ENCODE measurements around the gene CAPZB. TPM values are rescaled to one million over a fixed set of nuclear protein-coding genes. Genes with fewer than 3 reads are reported as not detected.
A peak's percentile ranks its signal among the peaks of the same experiment; 100 is the strongest.
"Not testable (repeated sequence)": the region's sequence is repeated elsewhere in the genome, so short reads cannot be mapped to it uniquely, and the experiment has no call there.

CAPZB gene
- total and polyA plus RNA-seq, 7 donors: 128 to 454 (median 214) TPM

- Histone ChIP-seq H3K4me1 (peaks cover 0 to 19% (median 16%) of the 10 kb centered on the region in 4 donors), H3K9me3 (no peaks in the 10 kb centered on the region), H3K27ac (no peak overlapping the region), H3K36me3 (peaks cover 17 to 57% (median 38%) of the 10 kb centered on the region in 4 donors), H3K4me3 (no peak overlapping the region), H3K27me3 (no peaks in the 10 kb centered on the region)
- intact Hi-C loops (cut with DNase I): no loop called here
- peak; percentile 48 for DNase-seq
- TF ChIP-seq CTCF (IDR thresholded peaks at IDR 0.05): no peak
- TF ChIP-seq POLR2A (IDR thresholded peaks at IDR 0.05): no peak
- no peak for TF ChIP-seq POLR2AphosphoS5 (IDR thresholded peaks at IDR 0.05)
- no peak for TF ChIP-seq EP300 (IDR thresholded peaks at IDR 0.05)
- WGBS, 2 donors: 58 to 84% methylated on average over 10 of the region's 10 CpGs
These were observed 177.4 kb downstream of the CAPZB start for GRCh38 chr1:19307794-19308508.

- Histone ChIP-seq H3K4me1 (peaks cover 0 to 13% (median 11%) of the 10 kb centered on the region in 4 donors), H3K9me3 (no peaks in the 10 kb centered on the region), H3K27ac (no peak overlapping the region), H3K4me3 (no peak overlapping the region), H3K27me3 (no peaks in the 10 kb centered on the region), H3K36me3 (peaks cover 18 to 67% (median 38%) of the 10 kb centered on the region in 4 donors)
- DNase-seq: peak; percentile 50
- TF ChIP-seq CTCF (IDR thresholded peaks at IDR 0.05): no peak
- no peak for TF ChIP-seq POLR2A (IDR thresholded peaks at IDR 0.05)
- no peak for TF ChIP-seq EP300 (IDR thresholded peaks at IDR 0.05)
- TF ChIP-seq POLR2AphosphoS5 (IDR thresholded peaks at IDR 0.05): no peak
- intact Hi-C loops (cut with DNase I): no loop called here
- WGBS, 2 donors: 95 to 98% methylated on average over 6 of the region's 6 CpGs
These were observed 178.4 kb downstream of the CAPZB start for GRCh38 chr1:19306941-19307340.

- no peak overlapping the region for H3K4me3 ChIP-seq
- no peaks in the 10 kb centered on the region for H3K9me3 ChIP-seq
- TF ChIP-seq POLR2AphosphoS5 (IDR thresholded peaks at IDR 0.05) (no peak), CTCF (IDR thresholded peaks at IDR 0.05) (no peak), EP300 (IDR thresholded peaks at IDR 0.05) (no peak), POLR2A (IDR thresholded peaks at IDR 0.05) (no peak)
- WGBS, 2 donors: 89 to 96% methylated on average over 11 of the region's 11 CpGs
- H3K27ac ChIP-seq: no peak overlapping the region
- no peaks in the 10 kb centered on the region for H3K27me3 ChIP-seq
- H3K36me3 ChIP-seq: peaks cover 18 to 67% (median 38%) of the 10 kb centered on the region in 4 donors
- intact Hi-C loops (cut with DNase I): no loop called here
- peaks cover 0 to 5% (median 4%) of the 10 kb centered on the region in 4 donors for H3K4me1 ChIP-seq
- DNase-seq: peak; percentile 51
These were observed 179.5 kb downstream of the CAPZB start for GRCh38 chr1:19305880-19306279.

- DNase-seq: peak; percentile 12
- 94 to 97% methylated on average over 10 of the region's 10 CpGs for WGBS, 2 donors
- H3K4me1 ChIP-seq; H3K9me3 ChIP-seq; H3K27me3 ChIP-seq; H3K27ac ChIP-seq; H3K4me3 ChIP-seq; intact Hi-C loops (cut with DNase I): not testable (repeated sequence)
- peaks cover 18 to 67% (median 38%) of the 10 kb centered on the region in 4 donors for H3K36me3 ChIP-seq
These were observed 181.3 kb downstream of the CAPZB start for GRCh38 chr1:19304081-19304480.

- intact Hi-C loops (cut with DNase I): no loop called here
These were observed 185.1 kb downstream of the CAPZB start for GRCh38 chr1:19300211-19300610.

More at GRCh38 chr1:19300211-19300610, 185.1 kb downstream of the CAPZB start:
- H3K9me3 ChIP-seq: peaks cover 0 to 3% (median under 1%) of the 10 kb centered on the region in 4 donors
- 92 to 99% methylated on average over 2 of the region's 2 CpGs for WGBS, 2 donors
- peak; percentile 28 for DNase-seq
- H3K27ac ChIP-seq: no peak overlapping the region
- H3K36me3 ChIP-seq: peaks cover 6 to 33% (median 14%) of the 10 kb centered on the region in 4 donors
- no peaks in the 10 kb centered on the region for H3K27me3 ChIP-seq
- no peak overlapping the region for H3K4me3 ChIP-seq
- H3K4me1 ChIP-seq: no peaks in the 10 kb centered on the region
- TF ChIP-seq POLR2A (IDR thresholded peaks at IDR 0.05) (no peak), CTCF (IDR thresholded peaks at IDR 0.05) (no peak), POLR2AphosphoS5 (IDR thresholded peaks at IDR 0.05) (no peak), EP300 (IDR thresholded peaks at IDR 0.05) (no peak)

All from sigmoid colon (tissue), 7 donors.